GM10847 (cell line): ENCODE results near the gene HOXB4.

Experiments
- POLR2A ChIP-seq: IDR thresholded peaks from 2 replicates; pipeline ENCODE4 v1.6.1; 2011; ENCODE audit not compliant: insufficient read length; ENCODE audit errors: extremely low read depth

The HOXB4 gene

DNA sequence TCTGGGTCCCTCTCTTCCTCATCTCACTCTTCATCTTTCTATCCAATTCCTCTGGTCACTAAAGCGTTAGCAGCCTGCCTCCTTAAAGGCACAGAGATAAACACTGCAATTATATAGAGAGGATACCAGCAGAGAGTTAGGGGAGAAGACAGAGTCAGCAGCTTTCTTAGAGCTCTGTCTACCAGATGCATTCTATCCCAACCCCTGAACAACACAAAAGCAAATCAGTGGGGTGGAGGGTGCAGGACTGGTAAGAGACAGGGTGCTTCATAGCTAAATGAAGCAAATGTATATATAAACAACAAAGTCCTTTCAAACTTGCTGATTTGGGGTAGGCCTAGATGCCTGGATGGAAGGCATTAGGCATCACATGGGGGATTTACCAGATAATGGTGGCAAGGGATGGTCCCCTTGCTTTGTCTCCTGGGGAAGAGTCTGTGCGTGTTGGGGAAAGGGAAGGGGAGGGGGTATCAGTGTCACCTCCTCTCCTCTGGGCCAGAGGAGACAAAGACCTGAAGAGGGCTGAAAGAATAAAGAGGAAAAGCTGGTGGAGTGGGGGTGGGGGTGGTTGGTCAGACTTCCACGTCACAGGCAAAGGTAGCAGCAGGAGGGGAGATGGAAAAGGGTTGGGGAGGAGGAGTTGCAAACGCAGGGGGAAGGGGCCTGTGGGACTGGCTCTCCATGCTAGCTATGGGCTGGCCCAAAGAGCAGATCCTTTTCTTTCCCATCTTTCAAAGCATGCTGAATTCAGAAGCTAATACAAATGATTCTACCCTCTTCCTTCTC lies 12.0 kb downstream of the HOXB4 start:
- no peak for TF ChIP-seq POLR2A

DNA sequence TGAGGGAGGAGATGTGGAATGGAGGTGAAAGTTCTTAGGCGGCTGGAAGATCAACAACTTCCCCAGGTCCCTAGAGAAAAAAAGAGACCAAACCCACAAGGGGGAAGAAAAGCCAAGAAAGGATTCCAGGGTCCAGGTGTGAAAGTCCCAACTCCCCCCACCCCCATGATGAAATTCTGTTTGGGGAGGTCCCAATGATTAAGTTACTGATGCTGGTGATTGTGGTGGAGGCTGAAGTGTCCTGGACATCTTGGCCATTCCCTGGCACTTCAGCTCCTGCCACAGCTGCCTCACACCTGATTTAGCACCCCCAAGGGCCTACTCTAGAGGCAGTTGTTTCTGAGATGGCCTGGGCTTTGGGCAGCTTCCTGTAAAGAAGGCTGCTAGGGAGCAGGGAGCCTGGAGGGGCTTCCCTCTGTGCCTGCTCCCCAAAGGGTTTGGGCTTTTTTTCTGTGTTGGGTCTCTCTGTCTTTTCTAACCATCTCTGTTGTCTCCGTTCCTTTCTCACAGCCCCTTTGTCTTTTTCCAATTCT lies 13.1 kb downstream of the HOXB4 start:
- TF ChIP-seq POLR2A, result no peak

DNA sequence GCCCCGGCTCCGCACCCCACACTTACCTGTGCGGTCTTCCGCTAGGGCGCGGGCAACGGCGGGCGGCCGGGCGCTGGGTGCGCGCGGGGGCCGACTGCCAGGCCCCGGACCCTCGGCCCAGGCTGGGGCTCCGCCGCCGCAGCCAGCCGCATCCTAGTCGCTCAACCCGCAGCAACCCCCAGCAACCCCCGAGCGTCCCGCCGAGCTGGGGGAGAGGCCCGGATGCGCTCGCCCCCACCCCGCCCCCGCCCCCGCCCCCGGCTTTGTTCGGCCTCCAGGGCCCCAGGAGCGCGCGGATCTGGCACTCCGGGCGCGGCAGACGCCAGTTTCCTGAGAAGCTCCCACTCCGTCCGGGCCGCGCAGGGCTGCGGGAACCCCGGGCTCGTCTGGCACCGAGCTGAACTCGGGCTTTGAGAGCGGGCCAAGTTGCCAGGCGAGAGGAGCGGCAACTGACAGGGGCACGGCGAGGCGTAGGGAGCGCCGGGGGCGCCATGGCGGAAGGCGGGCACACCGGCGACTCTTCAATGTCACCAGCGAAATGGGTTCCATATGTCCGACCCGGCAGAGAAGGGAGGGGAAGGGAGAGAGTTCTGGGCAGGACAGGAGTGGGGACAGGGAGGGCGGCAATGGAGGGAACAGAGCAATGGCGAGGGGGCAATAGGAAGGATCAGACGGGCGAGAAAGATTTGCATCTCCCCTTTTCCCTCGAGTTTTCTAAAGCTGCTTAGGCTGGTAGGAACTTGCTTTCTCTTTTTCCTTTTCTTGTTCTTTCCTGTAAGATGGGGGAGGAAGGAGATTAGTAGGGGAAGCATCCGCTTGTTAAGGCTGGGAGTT lies 13.7 kb downstream of the HOXB4 start:
- no peak for TF ChIP-seq POLR2A

DNA sequence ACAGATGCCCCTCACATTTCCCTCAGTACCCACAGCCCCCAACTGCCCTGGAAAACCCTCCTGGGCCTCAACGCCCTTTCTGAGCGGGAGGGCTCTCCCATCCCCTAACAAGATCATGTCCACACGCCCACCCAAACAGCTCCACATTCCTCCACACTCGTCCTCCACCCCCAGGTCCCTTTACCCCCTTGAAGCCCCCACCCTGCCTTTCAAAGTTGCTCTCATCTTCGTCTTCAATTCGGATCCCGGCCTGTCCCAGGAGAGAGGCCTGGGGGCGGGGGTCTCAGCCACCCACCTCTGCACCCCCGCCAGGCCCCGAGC lies 14.3 kb downstream of the HOXB4 start:
- TF ChIP-seq POLR2A, result no peak

DNA sequence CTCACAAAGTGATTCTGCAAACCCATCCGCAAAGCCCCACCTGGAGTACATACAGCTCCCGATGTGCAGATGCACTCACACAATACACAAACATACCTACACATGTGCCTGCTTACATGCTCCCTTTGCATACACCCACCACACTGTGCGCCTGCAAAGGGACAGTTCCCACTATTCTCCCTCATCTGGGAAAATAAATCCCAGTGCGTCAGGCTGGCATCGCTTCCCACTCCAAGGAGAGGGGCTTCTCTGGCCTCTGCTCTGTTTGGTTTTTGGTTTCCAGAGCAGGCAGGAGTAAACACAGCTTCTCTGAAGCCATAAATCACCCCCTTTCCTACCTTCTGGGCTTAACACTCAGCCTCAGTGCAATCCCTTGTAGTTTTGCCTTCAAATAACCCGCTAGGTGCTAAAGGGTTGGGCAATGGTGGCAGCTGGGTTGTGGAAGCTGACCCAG lies 14.7 kb downstream of the HOXB4 start:
- no peak for TF ChIP-seq POLR2A

DNA sequence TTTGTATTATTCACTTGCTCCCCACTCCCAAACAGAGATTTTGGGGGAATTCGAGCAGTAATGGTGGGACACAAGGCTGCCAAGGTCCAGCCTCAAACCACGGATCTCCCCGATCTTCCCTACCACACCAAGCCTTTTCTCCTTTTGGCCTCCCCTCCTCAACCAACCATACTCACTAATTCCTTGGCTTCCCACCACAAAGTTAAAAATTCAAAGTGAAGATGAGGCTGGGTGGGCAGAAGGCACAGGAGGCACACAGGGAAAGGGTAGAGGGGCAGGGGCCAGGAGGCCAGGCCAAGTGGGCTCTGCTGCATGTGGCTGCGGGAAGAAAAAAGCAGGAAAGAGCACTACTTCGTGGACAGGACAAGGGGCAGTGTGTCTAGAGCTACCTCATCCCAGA lies 15.2 kb downstream of the HOXB4 start:
- TF ChIP-seq POLR2A, result no peak

DNA sequence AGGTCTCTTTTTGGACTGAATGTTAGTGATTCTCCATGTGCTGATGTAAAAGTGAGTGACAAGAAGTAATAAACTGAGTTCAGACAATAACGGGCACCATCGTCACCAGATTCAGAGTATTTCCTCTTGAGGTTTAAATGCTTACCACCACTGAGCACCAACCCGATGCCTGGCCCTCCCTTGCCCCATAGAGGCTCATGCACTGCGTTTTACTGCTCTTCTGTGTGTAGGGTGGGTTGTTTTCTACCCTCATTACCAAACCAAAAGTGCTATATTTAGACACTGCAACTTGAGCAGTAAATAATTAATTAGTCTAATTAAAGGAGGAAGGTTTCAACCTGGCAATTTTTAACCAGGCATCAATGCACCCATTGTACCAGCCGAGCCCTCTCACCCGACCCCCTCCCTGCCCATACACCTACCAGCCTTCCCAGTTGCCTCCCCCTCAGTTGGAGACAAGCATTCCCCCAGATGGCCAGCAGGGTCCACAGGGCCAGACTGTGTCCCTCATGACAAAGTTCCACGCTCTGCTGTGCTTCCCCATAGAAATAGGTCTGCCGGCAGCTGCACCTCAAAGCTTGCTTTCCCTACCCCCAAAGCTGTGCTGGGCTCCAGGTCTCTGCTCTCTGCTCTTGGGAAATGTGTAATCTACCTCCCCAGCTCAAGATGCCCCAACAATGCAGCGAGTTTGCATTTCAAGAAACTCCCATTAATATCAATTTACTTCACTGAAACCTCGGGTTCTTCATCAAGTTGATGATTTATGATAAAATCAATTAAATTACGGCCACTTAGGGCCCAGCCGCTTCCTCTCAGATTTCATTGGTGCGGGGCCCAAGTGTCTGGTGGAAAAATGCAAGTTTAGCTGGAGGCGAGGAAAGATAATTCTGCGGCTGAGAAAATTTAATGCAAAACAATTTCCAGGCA lies 16.0 kb downstream of the HOXB4 start:
- no peak for TF ChIP-seq POLR2A

DNA sequence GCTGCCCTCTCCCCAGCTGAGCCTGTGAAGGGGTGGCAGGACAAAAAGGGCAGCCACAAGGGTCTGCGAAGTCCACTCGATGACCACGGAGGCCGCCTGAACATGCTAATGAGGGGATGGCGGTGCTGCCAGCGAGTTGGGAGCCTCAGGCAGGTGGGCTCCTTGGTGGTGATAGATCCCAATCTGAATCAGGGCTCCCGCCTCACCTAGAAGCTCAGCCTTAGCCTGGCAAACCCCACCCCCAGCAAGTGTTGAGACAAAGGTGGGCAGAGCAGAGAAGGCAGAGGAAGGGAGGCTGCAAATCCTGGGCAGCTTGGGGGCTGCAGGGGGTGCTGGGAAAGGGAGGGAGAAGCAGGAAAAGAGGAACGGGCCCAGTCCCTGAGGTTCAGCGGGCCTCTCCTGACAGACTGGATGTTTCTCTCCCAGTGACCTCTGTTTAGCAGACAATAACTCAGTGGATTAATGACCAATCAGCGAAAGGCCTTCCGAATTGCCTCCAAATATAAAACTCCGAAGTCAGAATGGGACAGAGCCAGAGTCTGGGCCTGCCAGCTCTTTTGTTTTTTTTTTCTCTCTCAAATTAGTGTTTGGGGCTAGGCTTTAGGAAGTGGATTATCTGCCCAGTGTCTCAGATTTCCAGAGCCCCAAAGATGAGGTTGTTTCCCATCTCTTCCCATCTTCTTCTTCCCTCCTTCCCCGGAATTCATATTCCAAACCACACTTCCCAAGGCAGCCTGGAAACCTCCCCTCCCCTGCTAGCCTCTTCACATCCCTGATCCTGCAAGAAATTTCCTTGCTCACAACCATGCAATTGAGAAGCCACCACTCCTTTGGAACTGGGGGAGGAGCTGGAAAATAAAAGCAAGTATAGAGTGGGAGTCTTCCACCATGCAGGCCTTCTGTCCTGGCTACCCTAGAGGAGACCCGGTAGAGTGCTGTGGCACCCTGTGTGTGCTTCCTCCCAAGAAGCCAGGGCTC lies 18.0 kb downstream of the HOXB4 start:
- no peak for TF ChIP-seq POLR2A

DNA sequence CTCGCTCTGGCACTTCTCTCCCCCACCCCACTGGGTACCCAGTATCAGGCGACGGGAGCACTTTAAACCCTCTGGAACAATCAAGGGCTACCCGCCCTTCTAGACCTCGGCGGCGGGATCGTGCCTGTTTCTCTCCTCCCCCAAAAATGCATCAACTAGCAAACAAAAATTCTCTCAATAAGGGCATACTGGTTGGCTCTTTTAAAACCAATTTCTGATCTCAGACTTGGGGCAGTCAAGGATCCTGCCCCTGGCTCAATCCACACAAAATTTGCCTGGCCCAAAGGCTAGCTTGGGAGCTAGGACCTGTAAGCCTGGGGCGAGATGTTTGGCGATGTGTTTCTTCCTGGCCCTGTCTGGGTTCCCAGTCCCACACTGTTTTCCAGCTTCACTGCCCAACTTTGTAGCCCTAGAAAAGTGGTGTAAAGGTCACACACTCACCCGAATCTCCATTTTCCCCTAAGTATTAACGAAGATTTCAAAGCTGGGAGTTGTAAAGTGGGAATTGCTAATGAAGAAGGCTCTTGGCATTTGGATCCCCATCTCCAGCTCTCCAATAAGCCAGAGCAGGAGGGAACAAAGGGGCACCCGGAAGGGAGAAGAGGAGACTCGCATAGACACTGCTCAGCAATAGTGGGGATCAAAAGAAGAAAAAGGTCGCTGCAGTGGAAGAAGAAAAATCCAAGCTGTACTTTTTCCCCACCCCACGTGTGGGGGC lies 18.9 kb downstream of the HOXB4 start:
- TF ChIP-seq POLR2A, result no peak

DNA sequence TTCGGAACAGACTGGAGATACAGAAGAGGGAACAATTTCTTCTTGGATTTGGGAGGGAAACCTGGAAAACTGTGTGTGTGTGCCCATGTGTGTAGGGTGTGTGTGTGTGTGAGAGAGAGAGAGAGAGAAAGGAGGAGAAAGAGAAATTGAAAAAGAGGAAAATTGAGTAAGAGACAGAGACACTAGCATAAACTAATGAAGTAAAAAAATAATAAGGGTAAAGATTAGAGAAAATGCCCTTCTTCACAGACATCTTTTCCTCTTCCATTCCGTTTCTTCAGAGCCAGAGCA lies 19.4 kb downstream of the HOXB4 start:
- TF ChIP-seq POLR2A, result no peak

DNA sequence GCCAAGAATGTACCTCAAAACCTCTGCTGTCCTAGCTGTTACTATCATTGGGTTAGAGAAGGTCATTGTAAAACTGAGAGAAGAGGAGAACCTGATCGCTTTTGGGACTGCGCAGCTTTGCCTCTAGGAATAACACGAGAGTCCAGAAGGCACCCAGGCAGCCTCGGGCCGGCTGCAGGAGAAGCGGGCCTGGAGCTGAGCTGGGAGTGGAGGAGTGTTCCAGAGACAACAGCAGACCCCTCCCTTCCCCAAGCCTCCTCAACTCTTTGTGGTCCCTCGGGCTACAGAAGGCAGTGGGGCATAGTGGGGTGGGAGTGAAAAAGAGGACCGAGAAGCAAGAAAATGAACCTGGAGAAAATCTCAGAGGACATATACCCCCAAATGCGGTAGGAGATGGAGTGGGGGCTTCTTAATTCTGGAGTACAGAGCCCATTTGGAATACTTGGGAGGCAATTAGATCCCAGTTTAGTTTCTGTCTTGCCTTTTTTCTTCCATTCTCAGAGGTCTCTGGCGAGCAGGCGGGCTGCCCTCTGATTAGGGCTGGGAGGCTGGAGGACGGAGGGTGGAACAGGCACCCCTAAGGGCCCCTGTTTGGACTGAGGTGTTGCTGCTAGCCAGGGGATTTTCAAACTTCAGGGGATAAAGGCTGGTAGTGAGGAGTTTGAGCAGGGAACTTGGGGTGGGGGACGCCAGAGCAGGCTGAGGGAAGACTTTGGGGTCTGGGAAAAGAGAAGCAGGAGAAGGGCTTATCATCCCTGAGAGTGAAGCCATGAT lies 19.9 kb downstream of the HOXB4 start:
- no peak for TF ChIP-seq POLR2A

DNA sequence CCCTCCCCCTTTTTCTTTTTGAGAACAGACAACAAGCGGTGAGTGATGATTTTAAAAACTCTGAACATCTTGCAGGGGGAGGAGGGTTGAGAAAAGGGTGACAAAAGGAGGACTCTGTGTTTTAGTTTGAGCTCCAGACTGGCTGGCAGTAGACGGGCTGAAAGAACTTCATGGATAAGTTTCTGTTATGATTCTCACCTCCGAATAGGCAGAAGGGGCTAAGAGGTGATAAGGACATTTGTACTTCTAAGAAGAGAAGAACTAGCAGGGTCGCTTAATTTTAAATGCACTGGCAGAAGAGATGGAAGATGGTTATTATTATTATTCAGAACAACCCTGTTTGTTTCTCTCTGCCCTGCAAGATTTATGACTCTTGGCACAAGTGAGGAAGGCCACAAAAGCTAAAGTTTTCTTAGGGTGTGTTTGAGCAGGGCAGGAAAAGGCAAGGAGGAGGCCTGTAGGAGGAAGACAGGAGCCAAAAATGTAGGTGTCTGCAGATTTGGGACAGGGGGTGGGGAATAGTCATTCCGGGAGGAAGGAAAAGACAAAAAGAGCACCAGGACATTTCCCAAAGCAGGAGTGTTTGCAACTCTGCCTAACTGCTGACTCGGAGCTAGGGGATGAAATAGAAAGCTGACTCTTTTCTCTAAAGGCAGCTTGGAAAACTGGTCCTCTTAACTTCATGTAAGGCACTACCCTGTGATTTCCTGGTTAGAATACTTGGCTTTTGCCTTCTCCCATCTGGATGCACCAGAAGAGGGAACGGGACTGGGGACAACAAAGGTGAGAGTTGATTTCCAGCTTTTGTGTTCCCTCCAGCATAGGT lies 21.4 kb downstream of the HOXB4 start:
- no peak for TF ChIP-seq POLR2A
